Erythroblast (primary cell): ENCODE measurements around the gene IGSF8.
"Not testable (repeated sequence)": the region's sequence is repeated elsewhere in the genome, so short reads cannot be mapped to it uniquely, and the experiment has no call there.

Experiments
- DNase-seq, 2 experiments: peaks; one replicate each; lab custom pipeline; 2025; lab: John Stamatoyannopoulos, UW
- GATA1 ChIP-seq: IDR thresholded peaks from 2 replicates; pipeline ENCODE4 v1.6.1; 2011; ENCODE audit warnings: low read depth, mild to moderate bottlenecking, control low read depth, low read length, moderate library complexity
- POLR2A ChIP-seq: IDR thresholded peaks from 2 replicates; pipeline ENCODE4 v1.6.1; 2011; ENCODE audit warnings: mild to moderate bottlenecking, low read length

The IGSF8 gene

GRCh38 chr1:160120797-160121196 is 22.4 kb upstream of the IGSF8 start:
- DNase-seq: no peak
- no peak for TF ChIP-seq POLR2A
- no peak for TF ChIP-seq GATA1

- no peak for DNase-seq
- TF ChIP-seq GATA1 (no peak), POLR2A (no peak)
Observed at GRCh38 chr1:160118928-160119327, 20.5 kb upstream of the IGSF8 start.

GRCh38 chr1:160117709-160118183 is 19.3 kb upstream of the IGSF8 start:
- no peak for DNase-seq
- no peak for TF ChIP-seq GATA1
- TF ChIP-seq POLR2A: no peak

- DNase-seq: no peak
Observed at GRCh38 chr1:160117300-160117699, 18.9 kb upstream of the IGSF8 start.

GRCh38 chr1:160116283-160117147 is 18.1 kb upstream of the IGSF8 start:
- TF ChIP-seq POLR2A: no peak
- TF ChIP-seq GATA1: no peak

More at GRCh38 chr1:160117300-160117699, 18.9 kb upstream of the IGSF8 start:
- no peak for TF ChIP-seq POLR2A
- TF ChIP-seq GATA1: no peak

GRCh38 chr1:160115545-160116282 is 17.3 kb upstream of the IGSF8 start, which contains the start of gene ATP1A2:
Gene ATP1A2, plus strand, starts transcription at chr1:160115759. Its CDS starts 103 bp downstream, at chr1:160115862.
- DNase-seq: no peak
- no peak for TF ChIP-seq GATA1
- no peak for TF ChIP-seq POLR2A

More at GRCh38 chr1:160116283-160117147, 18.1 kb upstream of the IGSF8 start:
- DNase-seq: no peak

- no peak for DNase-seq
- TF ChIP-seq POLR2A (no peak), GATA1 (no peak)
Observed at GRCh38 chr1:160114085-160114484, 15.7 kb upstream of the IGSF8 start.

GRCh38 chr1:160113407-160113806 is 15.0 kb upstream of the IGSF8 start:
- no peak for TF ChIP-seq POLR2A
- TF ChIP-seq GATA1: no peak
- no peak for DNase-seq

- TF ChIP-seq GATA1 (no peak), POLR2A (no peak)
- DNase-seq: peak in 1 of 2 experiments; percentile 9
Observed at GRCh38 chr1:160112357-160112756, 13.9 kb upstream of the IGSF8 start.

GRCh38 chr1:160111462-160111861 is 13.0 kb upstream of the IGSF8 start:
- DNase-seq: not testable (repeated sequence)

GRCh38 chr1:160109686-160110085 is 11.3 kb upstream of the IGSF8 start:
- no peak for TF ChIP-seq POLR2A
- TF ChIP-seq GATA1: no peak
- DNase-seq: no peak

GRCh38 chr1:160108888-160109662 is 10.7 kb upstream of the IGSF8 start:
- peak; percentile 57 to 58 for DNase-seq
- TF ChIP-seq GATA1 (no peak), POLR2A (no peak)

- TF ChIP-seq GATA1: no peak
- no peak for TF ChIP-seq POLR2A
- no peak for DNase-seq
Observed at GRCh38 chr1:160107512-160107911, 9.1 kb upstream of the IGSF8 start.
